Heart left ventricle (tissue), 16 donors: ENCODE data around the gene MRPL33. TPM values are rescaled to one million over a fixed set of nuclear protein-coding genes. Genes with fewer than 3 reads are reported as not detected.

Experiments used
- ATAC-seq, 4 donors: fragments of 200-7000 bp; cut with Tn5 transposase; one replicate each; pipeline ENCODE4 v1.9.1; 2020 to 2022; ENCODE audit warnings: moderate library complexity in 4 of 4, mild to moderate bottlenecking in 3 of 4, moderate number of reproducible peaks in 1 of 4
- DNase-seq, 5 donors: peaks; one replicate each; pipeline ENCODE4 v3.0.0-alpha.2; 2020
- H3K27ac ChIP-seq, 12 donors: fragments of 200-600 bp; sonication (generic) in 4 of 12; one replicate each; pipeline versions ENCODE4 v1.5.0 to v1.8.0; 2016 to 2022; ENCODE audit warnings: mild to moderate bottlenecking in 2 of 12
- H3K27me3 ChIP-seq, 9 donors: fragments of 200-600 bp; sonication (generic) in 2 of 9; one replicate each; pipeline versions ENCODE4 v1.5.1 to v1.8.0; 2016 to 2022; ENCODE audit warnings: mild to moderate bottlenecking in 3 of 9
- H3K36me3 ChIP-seq, 9 donors: fragments of 200-600 bp; sonication (generic) in 2 of 9; one replicate each; pipeline versions ENCODE4 v1.5.0 to v1.8.0; 2018 to 2022; ENCODE audit warnings: mild to moderate bottlenecking in 2 of 9
- H3K4me1 ChIP-seq, 12 donors: fragments of 200-600 bp; sonication (generic) in 4 of 12; one replicate each; pipeline versions ENCODE4 v1.5.0 to v1.8.0; 2016 to 2022; ENCODE audit warnings: mild to moderate bottlenecking in 3 of 12
- H3K4me3 ChIP-seq, 12 donors: fragments of 200-600 bp; sonication (generic) in 4 of 12; one replicate each; pipeline versions ENCODE4 v1.5.0 to v1.8.0; 2017 to 2022; ENCODE audit warnings: mild to moderate bottlenecking in 9 of 12, moderate library complexity in 4 of 12
- H3K9me3 ChIP-seq, 12 donors: fragments of 200-600 bp; sonication (generic) in 4 of 12; one replicate each; pipeline versions ENCODE4 v1.5.0 to v1.8.0; 2016 to 2022; ENCODE audit warnings: mild to moderate bottlenecking in 1 of 12
- POLR2A ChIP-seq, 2 donors: fragments of 450-650 bp; IDR thresholded peaks; one replicate each; pipeline ENCODE4 v1.6.1; 2017; ENCODE audit warnings: antibody characterized with exemption in 2 of 2, mild to moderate bottlenecking in 2 of 2, moderate library complexity in 2 of 2
- WGBS, 4 donors: extraction: QIAGEN DNeasy Blood & Tissue Kit in 2 of 4; methylation state at CpG; one replicate each; pipeline versions ENCODE4 v1.1.5 to v1.1.7; 2013 to 2018; 5-methylcytosine and 5-hydroxymethylcytosine counted together
- intact Hi-C, 10 donors: fragments of 100-400 bp; cut with DNase I; formaldehyde crosslinking; loops; one replicate each; pipeline versions ENCODE4 v1.11.1 to v1.14.2; 2022
- polyA plus RNA-seq, 2 donors: library from polyadenylated mRNA; stranded (reverse); fragments of 200-250 nt; gene quantifications; one replicate each; pipeline ENCODE4 v1.2.3, GENCODE V29; 2013
- total RNA-seq, 9 donors: library from RNA; depleted of rRNA in 2 of 9; stranded (reverse); fragments of >200 nt in 2 of 9; fragmentation: NEBNext Ultra II Directional in 3 of 9; extraction: Animal tissue kit (Norgen Biotek cat#: 25700) in 3 of 9; gene quantifications; one replicate each; pipeline versions ENCODE4 v1.1.0 to v1.2.4, GENCODE V29; 2016 to 2023
- TF ChIP-seq, protein P1 (sequence below), 12 donors: fragments of 200-600 bp; sonication (generic) in 4 of 12; IDR thresholded peaks; one replicate each; pipeline versions ENCODE4 v1.5.0 to v1.8.0; 2018 to 2022; ENCODE audit warnings: antibody characterized with exemption in 12 of 12, mild to moderate bottlenecking in 5 of 12
- donor health status: ischemic (EF 13 %, LVEDD 7.1; RV severe dilation, severe dysfunction).
- donor health status: healthy with polysubstance abuse.
- donor health status: DM: no; HTN: yes; CAD: no.
- donor health status: DM: no; HTN: no; CAD: no.
- donor health status: ischemic (EF 25% LVEDD 6.9; RV normal size, moderate dysfunction).
- donor health status: ischemic (EF 25% LVEDD 5.7; RV mildly dilated, moderate dysfunction).
- donor health status: healthy.
- donor health status: DM: yes; HTN: yes; CAD: no.
- donor health status: ischemic (EF 35%, LVEDD 5.7; RV mildly dilated, moderate dysfunction).
- donor health status: nonischemic (EF 11% LVEDD 7.7; RV severe dilation, severe dysfunction).
- donor health status: DM: yes; HTN: yes; CAD: no.
- donor health status: PGD.
- donor health status: ischemic (EF 29% LVEDD 5.4; RV normal size, mild dysfunction).
- donor health status: nonischemic (EF 23%, LVEDD 6.1; RV moderate dilation, normal function).

The MRPL33 gene
- total and polyA plus RNA-seq, 11 donors: 163 to 901 (median 305) TPM

DNA sequence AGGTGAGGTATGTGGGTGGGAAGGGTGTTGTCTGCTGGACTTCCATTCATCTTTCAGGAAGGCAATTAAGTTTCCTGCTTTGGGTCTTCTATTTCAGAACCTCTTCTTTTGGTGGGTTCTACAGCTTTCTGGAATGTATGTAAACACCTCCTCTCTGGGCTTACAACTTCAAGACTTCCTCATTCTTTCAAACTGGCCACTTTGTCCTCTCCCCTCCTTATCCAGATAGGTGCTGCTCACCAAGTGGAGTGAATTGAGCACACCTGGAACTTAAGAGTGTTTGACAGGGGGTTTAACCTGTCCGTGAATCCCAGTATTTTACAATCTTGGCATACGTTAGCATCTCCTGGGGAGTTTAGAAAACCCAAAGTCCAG is 5.2 kb upstream of the MRPL33 start:
- no peaks in the 10 kb centered on the region for H3K27me3 ChIP-seq
- no peak overlapping the region for H3K27ac ChIP-seq
- no peak for TF ChIP-seq POLR2A (IDR thresholded peaks at IDR 0.05)
- TF ChIP-seq, protein P1, sequence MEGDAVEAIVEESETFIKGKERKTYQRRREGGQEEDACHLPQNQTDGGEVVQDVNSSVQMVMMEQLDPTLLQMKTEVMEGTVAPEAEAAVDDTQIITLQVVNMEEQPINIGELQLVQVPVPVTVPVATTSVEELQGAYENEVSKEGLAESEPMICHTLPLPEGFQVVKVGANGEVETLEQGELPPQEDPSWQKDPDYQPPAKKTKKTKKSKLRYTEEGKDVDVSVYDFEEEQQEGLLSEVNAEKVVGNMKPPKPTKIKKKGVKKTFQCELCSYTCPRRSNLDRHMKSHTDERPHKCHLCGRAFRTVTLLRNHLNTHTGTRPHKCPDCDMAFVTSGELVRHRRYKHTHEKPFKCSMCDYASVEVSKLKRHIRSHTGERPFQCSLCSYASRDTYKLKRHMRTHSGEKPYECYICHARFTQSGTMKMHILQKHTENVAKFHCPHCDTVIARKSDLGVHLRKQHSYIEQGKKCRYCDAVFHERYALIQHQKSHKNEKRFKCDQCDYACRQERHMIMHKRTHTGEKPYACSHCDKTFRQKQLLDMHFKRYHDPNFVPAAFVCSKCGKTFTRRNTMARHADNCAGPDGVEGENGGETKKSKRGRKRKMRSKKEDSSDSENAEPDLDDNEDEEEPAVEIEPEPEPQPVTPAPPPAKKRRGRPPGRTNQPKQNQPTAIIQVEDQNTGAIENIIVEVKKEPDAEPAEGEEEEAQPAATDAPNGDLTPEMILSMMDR (IDR thresholded peaks at IDR 0.05): no peak
- H3K36me3 ChIP-seq: no peaks in the 10 kb centered on the region
- ATAC-seq: no peak
- H3K9me3 ChIP-seq: no peaks in the 10 kb centered on the region
- peaks cover 0 to 17% (median 6%) of the 10 kb centered on the region in 12 donors for H3K4me1 ChIP-seq
- intact Hi-C loops: no loop called here
- peak overlapping the region in 10 of 12 donors; percentile 6 to 47 (median 36) for H3K4me3 ChIP-seq
- DNase-seq: no peak
- 93 to 97% (median 94%) methylated on average over 2 of the region's 2 CpGs for WGBS, 4 donors

DNA sequence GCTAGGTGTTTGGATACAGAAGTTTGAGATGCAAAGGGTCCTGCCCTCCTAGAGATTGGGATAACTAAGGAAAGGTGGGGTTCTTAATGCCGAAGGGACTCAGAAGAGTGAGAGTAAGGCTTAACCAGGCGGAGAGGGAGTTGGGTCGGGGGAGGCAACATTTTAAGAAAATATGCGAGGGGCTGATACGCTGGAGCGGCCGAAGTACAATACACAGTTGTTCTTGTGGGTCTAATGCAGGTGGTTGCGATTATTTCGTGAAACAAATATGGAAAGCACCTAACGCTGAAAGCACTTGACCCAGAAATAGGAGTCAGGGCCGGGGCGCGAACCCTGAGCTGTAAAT is 344 bp upstream of the MRPL33 start:
- TF ChIP-seq, protein P1 (IDR thresholded peaks at IDR 0.05): no peak
- no peak for TF ChIP-seq POLR2A (IDR thresholded peaks at IDR 0.05)
- WGBS, 4 donors: 11 to 12% (median 11%) methylated on average over 13 of the region's 13 CpGs
- Histone ChIP-seq H3K4me3 (peak overlapping the region; percentile 56 to 89 (median 76)), H3K9me3 (no peaks in the 10 kb centered on the region), H3K27ac (peak overlapping the region; percentile 88 to 97 (median 92)), H3K27me3 (no peaks in the 10 kb centered on the region), H3K4me1 (peaks cover 4 to 47% (median 33%) of the 10 kb centered on the region in 12 donors), H3K36me3 (peaks cover 0 to 23% (median 11%) of the 10 kb centered on the region in 9 donors)
- DNase-seq (no peak), ATAC-seq (peak in 1 of 4 donors; percentile 5)
- intact Hi-C loops: loop anchor here in 6 of 10 donors (1.0 to 10.0 kb wide), 7 partner anchors 44 to 624 kb away; partner anchors contain the start of genes FOSL2 (in 3 of the 6), BABAM2 (in 2 of the 6) and RBKS (in 2 of the 6)

DNA sequence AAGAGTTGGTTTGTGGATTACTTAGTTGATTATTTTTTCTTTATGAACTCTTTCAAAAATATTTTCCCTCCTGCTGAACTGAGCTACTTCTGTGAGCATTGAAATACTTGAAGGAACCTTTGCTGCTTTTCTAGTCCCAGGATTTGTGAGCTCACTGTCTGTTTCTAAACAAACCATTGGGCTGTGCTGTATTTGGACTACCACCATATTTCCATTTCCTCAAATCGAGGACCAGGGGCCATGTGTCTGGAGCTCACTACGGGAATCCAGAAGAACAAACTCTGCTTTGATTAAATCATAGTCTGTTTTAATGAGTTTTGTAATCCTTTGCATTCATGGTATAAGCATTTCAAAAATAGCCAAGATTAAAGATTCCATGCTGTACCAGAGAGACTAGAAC is 1.3 kb downstream of the MRPL33 start:
- peak overlapping the region; percentile 56 to 89 (median 76) for H3K4me3 ChIP-seq
- TF ChIP-seq POLR2A (IDR thresholded peaks at IDR 0.05): no peak
- ATAC-seq: no peak
- WGBS, 4 donors: 13 to 42% (median 19%) methylated on average over 2 of the region's 2 CpGs
- H3K27me3 ChIP-seq: no peaks in the 10 kb centered on the region
- intact Hi-C loops: loop anchor here in 7 of 10 donors (1.0 to 10.0 kb wide), 8 partner anchors 46 to 622 kb away; partner anchors contain the start of genes FOSL2 (in 3 of the 7), BABAM2 (in 2 of the 7) and RBKS (in 2 of the 7)
- H3K4me1 ChIP-seq: peaks cover 4 to 58% (median 43%) of the 10 kb centered on the region in 12 donors
- H3K27ac ChIP-seq: peak overlapping the region; percentile 88 to 97 (median 92)
- H3K9me3 ChIP-seq: no peaks in the 10 kb centered on the region
- DNase-seq: no peak
- peaks cover 0 to 39% (median 14%) of the 10 kb centered on the region in 9 donors for H3K36me3 ChIP-seq

DNA sequence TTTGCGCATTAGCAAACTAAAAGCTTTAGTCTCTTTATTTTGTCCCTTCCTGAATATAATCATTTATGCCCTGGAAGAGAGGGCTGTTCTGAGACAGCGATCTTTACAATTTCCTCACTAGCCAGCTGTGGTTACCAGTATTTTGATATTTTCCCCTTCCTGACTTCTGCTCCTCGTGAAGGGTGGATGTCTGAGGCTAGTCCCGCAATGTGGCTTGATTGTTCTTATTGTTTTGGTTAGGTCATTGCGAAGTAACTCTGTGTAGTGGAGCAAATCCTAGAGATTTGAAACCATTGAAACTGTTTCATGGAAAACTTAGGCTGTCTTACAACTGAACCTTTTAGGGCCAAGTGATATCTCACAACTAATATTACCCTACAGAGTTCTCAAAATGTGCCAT is 2.4 kb downstream of the MRPL33 start:
- peaks cover 9 to 68% (median 47%) of the 10 kb centered on the region in 12 donors for H3K4me1 ChIP-seq
- H3K9me3 ChIP-seq: no peaks in the 10 kb centered on the region
- intact Hi-C loops: loop anchor here in 7 of 10 donors (1.0 to 10.0 kb wide), 9 partner anchors 47 to 621 kb away; partner anchors contain the start of genes FOSL2 (in 3 of the 7), BABAM2 (in 2 of the 7) and RBKS (in 2 of the 7)
- ATAC-seq (no peak), DNase-seq (no peak)
- H3K36me3 ChIP-seq: peaks cover 0 to 48% (median 20%) of the 10 kb centered on the region in 9 donors
- TF ChIP-seq, protein P1 (IDR thresholded peaks at IDR 0.05): no peak
- TF ChIP-seq POLR2A (IDR thresholded peaks at IDR 0.05): no peak
- peak overlapping the region in 6 of 12 donors; percentile 70 to 88 (median 74) for H3K4me3 ChIP-seq
- WGBS, 4 donors: 66 to 77% (median 75%) methylated on average over 5 of the region's 5 CpGs
- no peaks in the 10 kb centered on the region for H3K27me3 ChIP-seq
- H3K27ac ChIP-seq: peak overlapping the region in 8 of 12 donors; percentile 46 to 95 (median 92)
